Measurements from ENCODE around the gene GALNT2.

GALNT2 gene

GRCh38 chr1:230109895-230110667 is 43.0 kb downstream of the GALNT2 start:
- H3K9me3 ChIP-seq (ENCODE audit: low read depth, low read length) = no peaks in the 10 kb centered on the region
- no peak overlapping the region for H3K27ac ChIP-seq
- no peak overlapping the region for H3K9ac ChIP-seq (ENCODE audit: insufficient read length)
- TF ChIP-seq POLR2AphosphoS5 (IDR thresholded peaks at IDR 0.05; ENCODE audit: borderline replicate concordance, low read depth, low read length) (no peak), FOXP2 (optimal IDR thresholded peaks at IDR 0.05; ENCODE audit: control extremely low read depth, extremely low read length, insufficient read depth) (no peak), EZH2 (IDR thresholded peaks at IDR 0.05) (no peak)
- DNase-seq (ENCODE audit: low read depth, low spot score) = no peak
- H3K4me3 ChIP-seq = no peak overlapping the region
- no peaks in the 10 kb centered on the region for H3K36me3 ChIP-seq (ENCODE audit: insufficient read depth, low read length)

- no peak for TF ChIP-seq FOXP2 (optimal IDR thresholded peaks at IDR 0.05; ENCODE audit: control extremely low read depth, extremely low read length, insufficient read depth)
- no peak for TF ChIP-seq EZH2 (IDR thresholded peaks at IDR 0.05)
- TF ChIP-seq POLR2AphosphoS5 (IDR thresholded peaks at IDR 0.05; ENCODE audit: borderline replicate concordance, low read depth, low read length) = no peak
- no peak overlapping the region for H3K9ac ChIP-seq (ENCODE audit: insufficient read length)
- no peak overlapping the region for H3K4me3 ChIP-seq
- H3K36me3 ChIP-seq (ENCODE audit: insufficient read depth, low read length) = no peaks in the 10 kb centered on the region
- H3K27ac ChIP-seq = no peak overlapping the region
- DNase-seq (ENCODE audit: low read depth, low spot score) = no peak
- H3K9me3 ChIP-seq (ENCODE audit: low read depth, low read length) = no peaks in the 10 kb centered on the region
Measured at GRCh38 chr1:230110971-230111370, 43.9 kb downstream of the GALNT2 start.

- H3K9ac ChIP-seq (ENCODE audit: insufficient read length) = no peak overlapping the region
- no peak overlapping the region for H3K4me3 ChIP-seq
- no peak for TF ChIP-seq EZH2 (IDR thresholded peaks at IDR 0.05)
- TF ChIP-seq FOXP2 (optimal IDR thresholded peaks at IDR 0.05; ENCODE audit: control extremely low read depth, extremely low read length, insufficient read depth) = no peak
- TF ChIP-seq POLR2AphosphoS5 (IDR thresholded peaks at IDR 0.05; ENCODE audit: borderline replicate concordance, low read depth, low read length) = no peak
- H3K27ac ChIP-seq = no peak overlapping the region
- H3K36me3 ChIP-seq (ENCODE audit: insufficient read depth, low read length) = no peaks in the 10 kb centered on the region
- no peak for DNase-seq (ENCODE audit: low read depth, low spot score)
- H3K9me3 ChIP-seq (ENCODE audit: low read depth, low read length) = no peaks in the 10 kb centered on the region
Measured at GRCh38 chr1:230112131-230112701, 45.2 kb downstream of the GALNT2 start.

- no peaks in the 10 kb centered on the region for H3K9me3 ChIP-seq (ENCODE audit: low read depth, low read length)
- H3K9ac ChIP-seq (ENCODE audit: insufficient read length) = no peak overlapping the region
- H3K36me3 ChIP-seq (ENCODE audit: insufficient read depth, low read length) = no peaks in the 10 kb centered on the region
- H3K4me3 ChIP-seq = no peak overlapping the region
- no peak for DNase-seq (ENCODE audit: low read depth, low spot score)
- no peak overlapping the region for H3K27ac ChIP-seq
- no peak for TF ChIP-seq POLR2AphosphoS5 (IDR thresholded peaks at IDR 0.05; ENCODE audit: borderline replicate concordance, low read depth, low read length)
- TF ChIP-seq EZH2 (IDR thresholded peaks at IDR 0.05) = no peak
Measured at GRCh38 chr1:230112782-230113181, 45.7 kb downstream of the GALNT2 start.

GRCh38 chr1:230113235-230113592 is 46.2 kb downstream of the GALNT2 start:
- Histone ChIP-seq H3K36me3 (ENCODE audit: insufficient read depth, low read length) (no peaks in the 10 kb centered on the region), H3K9ac (ENCODE audit: insufficient read length) (no peak overlapping the region), H3K4me3 (no peak overlapping the region), H3K27ac (no peak overlapping the region), H3K9me3 (ENCODE audit: low read depth, low read length) (no peaks in the 10 kb centered on the region)
- TF ChIP-seq FOXP2 (optimal IDR thresholded peaks at IDR 0.05; ENCODE audit: control extremely low read depth, extremely low read length, insufficient read depth) = no peak
- no peak for DNase-seq (ENCODE audit: low read depth, low spot score)

- Histone ChIP-seq H3K4me3 (no peak overlapping the region), H3K36me3 (ENCODE audit: insufficient read depth, low read length) (no peaks in the 10 kb centered on the region), H3K9ac (ENCODE audit: insufficient read length) (no peak overlapping the region), H3K27ac (no peak overlapping the region), H3K9me3 (ENCODE audit: low read depth, low read length) (no peaks in the 10 kb centered on the region)
- no peak for DNase-seq (ENCODE audit: low read depth, low spot score)
- TF ChIP-seq FOXP2 (optimal IDR thresholded peaks at IDR 0.05; ENCODE audit: control extremely low read depth, extremely low read length, insufficient read depth) (no peak), EZH2 (IDR thresholded peaks at IDR 0.05) (no peak), POLR2AphosphoS5 (IDR thresholded peaks at IDR 0.05; ENCODE audit: borderline replicate concordance, low read depth, low read length) (no peak)
Measured at GRCh38 chr1:230113593-230114236, 46.7 kb downstream of the GALNT2 start.

- no peak for DNase-seq (ENCODE audit: low read depth, low spot score)
- H3K4me3 ChIP-seq = no peak overlapping the region
- H3K9ac ChIP-seq (ENCODE audit: insufficient read length) = no peak overlapping the region
- no peaks in the 10 kb centered on the region for H3K9me3 ChIP-seq (ENCODE audit: low read depth, low read length)
- H3K36me3 ChIP-seq (ENCODE audit: insufficient read depth, low read length) = no peaks in the 10 kb centered on the region
- TF ChIP-seq EZH2 (IDR thresholded peaks at IDR 0.05) (no peak), FOXP2 (optimal IDR thresholded peaks at IDR 0.05; ENCODE audit: control extremely low read depth, extremely low read length, insufficient read depth) (no peak), POLR2AphosphoS5 (IDR thresholded peaks at IDR 0.05; ENCODE audit: borderline replicate concordance, low read depth, low read length) (no peak)
- H3K27ac ChIP-seq = no peak overlapping the region
Measured at GRCh38 chr1:230114237-230114651, 47.2 kb downstream of the GALNT2 start.

GRCh38 chr1:230117694-230118093 is 50.7 kb downstream of the GALNT2 start:
- DNase-seq (ENCODE audit: low read depth, low spot score) = no peak
- H3K9ac ChIP-seq (ENCODE audit: insufficient read length) = no peak overlapping the region
- no peak for TF ChIP-seq EZH2 (IDR thresholded peaks at IDR 0.05)
- TF ChIP-seq POLR2AphosphoS5 (IDR thresholded peaks at IDR 0.05; ENCODE audit: borderline replicate concordance, low read depth, low read length) = no peak
- TF ChIP-seq FOXP2 (optimal IDR thresholded peaks at IDR 0.05; ENCODE audit: control extremely low read depth, extremely low read length, insufficient read depth) = no peak
- no peak overlapping the region for H3K27ac ChIP-seq
- no peaks in the 10 kb centered on the region for H3K9me3 ChIP-seq (ENCODE audit: low read depth, low read length)
- no peaks in the 10 kb centered on the region for H3K36me3 ChIP-seq (ENCODE audit: insufficient read depth, low read length)
- no peak overlapping the region for H3K4me3 ChIP-seq
